Measurements from ENCODE around the gene CALCR. TPM values are rescaled to one million over a fixed set of nuclear protein-coding genes. Genes with fewer than 3 reads are reported as not detected.

Gene CALCR
- polyA plus RNA-seq, 2 of the 4 experiments (the other 2 are of a cell fraction): 0.06 TPM; not detected in 1

DNA sequence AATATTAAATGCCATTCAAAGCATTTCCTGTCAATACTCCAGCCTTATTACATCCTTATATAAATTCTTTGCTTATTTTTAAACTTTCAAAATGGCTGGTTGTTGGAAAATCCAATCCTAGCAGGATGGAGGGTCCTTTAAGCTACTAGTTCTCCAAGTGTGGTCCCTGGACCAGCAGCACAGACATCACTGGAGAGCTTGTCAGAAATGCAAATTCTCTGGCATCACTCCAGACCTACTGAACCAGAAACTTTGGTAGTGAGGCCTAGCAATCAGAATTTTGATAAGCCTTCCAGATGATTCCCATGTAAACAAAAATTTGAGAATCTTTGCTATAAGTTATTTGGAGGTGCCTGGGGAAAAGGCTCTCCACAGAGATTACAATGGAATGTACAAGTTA is 43.8 kb downstream of the CALCR start:
- Histone ChIP-seq H3K4me3 (no peak overlapping the region), H3K4me1 (no peaks in the 10 kb centered on the region), H3K27ac (no peak overlapping the region), H3K4me2 (no peak overlapping the region), H3K9me3 (no peaks in the 10 kb centered on the region)
- TF ChIP-seq, protein P1, sequence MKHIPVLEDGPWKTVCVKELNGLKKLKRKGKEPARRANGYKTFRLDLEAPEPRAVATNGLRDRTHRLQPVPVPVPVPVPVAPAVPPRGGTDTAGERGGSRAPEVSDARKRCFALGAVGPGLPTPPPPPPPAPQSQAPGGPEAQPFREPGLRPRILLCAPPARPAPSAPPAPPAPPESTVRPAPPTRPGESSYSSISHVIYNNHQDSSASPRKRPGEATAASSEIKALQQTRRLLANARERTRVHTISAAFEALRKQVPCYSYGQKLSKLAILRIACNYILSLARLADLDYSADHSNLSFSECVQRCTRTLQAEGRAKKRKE (CRISPR knock-in tag; IDR thresholded peaks at IDR 0.05; ENCODE audit: low read depth): no peak
- TF ChIP-seq JUN (IDR thresholded peaks at IDR 0.05): no peak
- TF ChIP-seq EHF (CRISPR knock-in tag; IDR thresholded peaks at IDR 0.05): no peak
- TF ChIP-seq, protein P2, sequence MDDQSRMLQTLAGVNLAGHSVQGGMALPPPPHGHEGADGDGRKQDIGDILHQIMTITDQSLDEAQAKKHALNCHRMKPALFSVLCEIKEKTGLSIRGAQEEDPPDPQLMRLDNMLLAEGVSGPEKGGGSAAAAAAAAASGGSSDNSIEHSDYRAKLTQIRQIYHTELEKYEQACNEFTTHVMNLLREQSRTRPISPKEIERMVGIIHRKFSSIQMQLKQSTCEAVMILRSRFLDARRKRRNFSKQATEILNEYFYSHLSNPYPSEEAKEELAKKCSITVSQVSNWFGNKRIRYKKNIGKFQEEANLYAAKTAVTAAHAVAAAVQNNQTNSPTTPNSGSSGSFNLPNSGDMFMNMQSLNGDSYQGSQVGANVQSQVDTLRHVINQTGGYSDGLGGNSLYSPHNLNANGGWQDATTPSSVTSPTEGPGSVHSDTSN (IDR thresholded peaks at IDR 0.05): no peak
- no peak for TF ChIP-seq TFCP2L1 (CRISPR knock-in tag; IDR thresholded peaks at IDR 0.05)
- TF ChIP-seq ZC3H11A (IDR thresholded peaks at IDR 0.05): no peak
- TF ChIP-seq ZFP36 (IDR thresholded peaks at IDR 0.05; ENCODE audit: borderline replicate concordance, partially characterized antibody): no peak
- no peak for TF ChIP-seq CHD2 (IDR thresholded peaks at IDR 0.05; ENCODE audit: low read length, partially characterized antibody)
- no peak for TF ChIP-seq RFX5 (IDR thresholded peaks at IDR 0.05)
- TF ChIP-seq NPAS2 (CRISPR knock-in tag; IDR thresholded peaks at IDR 0.05; ENCODE audit: borderline replicate concordance): no peak
- TF ChIP-seq, protein P3, sequence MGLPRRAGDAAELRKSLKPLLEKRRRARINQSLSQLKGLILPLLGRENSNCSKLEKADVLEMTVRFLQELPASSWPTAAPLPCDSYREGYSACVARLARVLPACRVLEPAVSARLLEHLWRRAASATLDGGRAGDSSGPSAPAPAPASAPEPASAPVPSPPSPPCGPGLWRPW (IDR thresholded peaks at IDR 0.05): no peak
- TF ChIP-seq, protein P4, sequence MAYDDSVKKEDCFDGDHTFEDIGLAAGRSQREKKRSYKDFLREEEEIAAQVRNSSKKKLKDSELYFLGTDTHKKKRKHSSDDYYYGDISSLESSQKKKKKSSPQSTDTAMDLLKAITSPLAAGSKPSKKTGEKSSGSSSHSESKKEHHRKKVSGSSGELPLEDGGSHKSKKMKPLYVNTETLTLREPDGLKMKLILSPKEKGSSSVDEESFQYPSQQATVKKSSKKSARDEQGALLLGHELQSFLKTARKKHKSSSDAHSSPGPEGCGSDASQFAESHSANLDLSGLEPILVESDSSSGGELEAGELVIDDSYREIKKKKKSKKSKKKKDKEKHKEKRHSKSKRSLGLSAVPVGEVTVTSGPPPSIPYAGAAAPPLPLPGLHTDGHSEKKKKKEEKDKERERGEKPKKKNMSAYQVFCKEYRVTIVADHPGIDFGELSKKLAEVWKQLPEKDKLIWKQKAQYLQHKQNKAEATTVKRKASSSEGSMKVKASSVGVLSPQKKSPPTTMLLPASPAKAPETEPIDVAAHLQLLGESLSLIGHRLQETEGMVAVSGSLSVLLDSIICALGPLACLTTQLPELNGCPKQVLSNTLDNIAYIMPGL (CRISPR knock-in tag; IDR thresholded peaks at IDR 0.05; ENCODE audit: borderline replicate concordance): no peak
- no peak for TF ChIP-seq RNF2 (IDR thresholded peaks at IDR 0.05; ENCODE audit: borderline replicate concordance, low read depth)
- no peak for TF ChIP-seq RARB (CRISPR knock-in tag; IDR thresholded peaks at IDR 0.05)
- no peak for ATAC-seq
- ChIA-PET POLR2A (no interaction called here), CTCF (interaction anchor here (1.0 kb wide), 1 partner anchor 21 kb away, joined by 4 read pairs; no protein-coding TSS in a partner anchor)
- DNase-seq (ENCODE audit: low read depth in 1 of 2, low spot score in 1 of 2): no peak
- no peak for FAIRE-seq

DNA sequence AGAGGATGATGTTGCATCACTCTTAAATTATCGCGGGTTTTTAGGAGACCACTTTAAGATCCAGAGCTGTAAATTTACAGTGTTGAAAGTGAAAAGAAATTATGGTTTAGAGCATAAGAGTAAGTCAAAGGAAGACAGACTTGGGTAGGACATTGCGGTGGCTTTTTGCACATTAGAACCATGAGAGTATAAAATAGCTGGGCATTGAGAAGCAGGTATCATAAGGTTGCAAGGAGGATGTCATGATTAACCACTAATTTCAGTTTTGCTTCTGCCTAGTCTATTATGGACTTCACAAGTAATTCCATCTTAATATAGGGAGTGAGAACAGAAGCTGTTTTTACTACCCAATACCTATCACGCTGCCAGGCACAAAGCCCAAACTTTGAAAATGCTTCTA is 57.7 kb downstream of the CALCR start:
- no peak overlapping the region for H3K27ac ChIP-seq
- DNase-seq (ENCODE audit: low read depth in 1 of 2, low spot score in 1 of 2) (no peak), ATAC-seq (no peak), FAIRE-seq (no peak)
- no peaks in the 10 kb centered on the region for H3K9me3 ChIP-seq
- ChIA-PET POLR2A (no interaction called here), CTCF (no interaction called here)
- no peak overlapping the region for H3K4me3 ChIP-seq
- H3K4me2 ChIP-seq: no peak overlapping the region
- WGBS (ENCODE audit: missing lambda C conversion rate): 68% methylated on average over 4 of the region's 4 CpGs
- TF ChIP-seq MAZ (IDR thresholded peaks at IDR 0.05; ENCODE audit: borderline replicate concordance, low read depth, low read length): no peak
- TF ChIP-seq CBX8 (IDR thresholded peaks at IDR 0.05): no peak
- no peak for TF ChIP-seq ZNF302 (CRISPR knock-in tag; IDR thresholded peaks at IDR 0.05)
- TF ChIP-seq POLR2A (IDR thresholded peaks at IDR 0.05; ENCODE audit: low read length): no peak
- no peak for TF ChIP-seq FOSL2 (IDR thresholded peaks at IDR 0.05)
- TF ChIP-seq FOSL2 (CRISPR knock-in tag; IDR thresholded peaks at IDR 0.05): no peak
- TF ChIP-seq, protein P5, sequence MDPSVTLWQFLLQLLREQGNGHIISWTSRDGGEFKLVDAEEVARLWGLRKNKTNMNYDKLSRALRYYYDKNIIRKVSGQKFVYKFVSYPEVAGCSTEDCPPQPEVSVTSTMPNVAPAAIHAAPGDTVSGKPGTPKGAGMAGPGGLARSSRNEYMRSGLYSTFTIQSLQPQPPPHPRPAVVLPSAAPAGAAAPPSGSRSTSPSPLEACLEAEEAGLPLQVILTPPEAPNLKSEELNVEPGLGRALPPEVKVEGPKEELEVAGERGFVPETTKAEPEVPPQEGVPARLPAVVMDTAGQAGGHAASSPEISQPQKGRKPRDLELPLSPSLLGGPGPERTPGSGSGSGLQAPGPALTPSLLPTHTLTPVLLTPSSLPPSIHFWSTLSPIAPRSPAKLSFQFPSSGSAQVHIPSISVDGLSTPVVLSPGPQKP (IDR thresholded peaks at IDR 0.05; ENCODE audit: low read depth, low read length): no peak
- TF ChIP-seq SREBF2 (IDR thresholded peaks at IDR 0.05): no peak
- TF ChIP-seq RCOR1 (IDR thresholded peaks at IDR 0.05; ENCODE audit: low read depth, low read length): no peak
- TF ChIP-seq RFX5 (IDR thresholded peaks at IDR 0.05): no peak
- H3K4me1 ChIP-seq: no peaks in the 10 kb centered on the region
